ENCODE results near the gene ASTL.

Gene ASTL

DNA sequence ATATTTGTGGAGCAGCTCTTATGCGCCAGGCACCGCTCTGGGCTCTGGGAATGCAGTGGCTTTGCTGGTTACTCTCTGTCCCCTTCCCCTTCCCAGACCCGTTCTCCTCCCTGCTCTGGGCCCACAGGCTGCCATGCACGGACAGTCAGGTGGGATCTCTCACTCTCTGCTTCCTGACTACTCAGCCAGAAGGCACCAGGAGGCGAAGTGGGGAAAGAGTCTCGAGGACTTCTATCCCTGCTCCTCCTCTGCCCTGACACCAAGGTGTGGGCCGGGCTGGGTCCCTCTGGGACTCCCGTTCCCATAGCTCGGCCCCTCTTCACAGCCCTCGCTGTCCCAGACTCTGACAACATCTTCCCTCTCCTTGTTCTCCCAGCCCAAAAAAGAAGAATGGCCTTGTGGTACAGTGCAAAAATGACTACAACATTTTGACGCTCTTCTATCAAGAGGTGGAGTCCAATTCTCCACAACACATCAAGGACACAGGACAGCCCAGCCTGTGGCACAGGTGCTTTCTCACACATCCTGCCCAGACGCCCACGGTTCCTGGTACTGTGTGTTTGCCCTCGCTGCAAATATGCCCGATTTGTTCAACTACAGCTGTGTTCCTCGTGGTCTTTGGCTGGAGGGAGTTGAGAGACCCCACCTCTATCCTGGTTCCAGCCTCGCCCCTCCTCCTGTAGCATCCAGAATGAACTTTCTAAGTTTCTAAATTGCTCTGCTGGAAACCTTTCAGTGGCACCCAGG is 21.0 kb upstream of the ASTL start:
- DNase-seq (ENCODE audit: low spot score): no peak

DNA sequence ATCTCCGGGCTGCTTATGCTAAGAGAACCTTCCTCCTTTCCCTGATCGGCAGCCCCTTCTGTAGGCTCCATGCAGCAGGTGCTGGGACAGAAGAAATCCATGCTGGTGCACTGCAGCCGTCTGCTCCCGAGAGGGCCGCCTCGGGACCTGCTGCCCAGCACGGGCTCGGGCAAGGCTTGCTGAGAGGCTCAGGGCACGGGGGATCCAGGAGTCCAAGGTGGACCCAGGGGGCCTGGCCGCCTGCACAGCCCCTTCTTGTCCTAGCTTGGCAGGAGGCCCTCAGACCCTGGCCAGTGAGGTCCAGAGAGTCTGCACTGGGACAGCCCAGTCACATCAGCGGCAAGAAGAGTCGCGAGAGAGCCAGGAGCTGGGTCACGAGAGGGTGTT is 20.2 kb upstream of the ASTL start:
- DNase-seq (ENCODE audit: low spot score): no peak

DNA sequence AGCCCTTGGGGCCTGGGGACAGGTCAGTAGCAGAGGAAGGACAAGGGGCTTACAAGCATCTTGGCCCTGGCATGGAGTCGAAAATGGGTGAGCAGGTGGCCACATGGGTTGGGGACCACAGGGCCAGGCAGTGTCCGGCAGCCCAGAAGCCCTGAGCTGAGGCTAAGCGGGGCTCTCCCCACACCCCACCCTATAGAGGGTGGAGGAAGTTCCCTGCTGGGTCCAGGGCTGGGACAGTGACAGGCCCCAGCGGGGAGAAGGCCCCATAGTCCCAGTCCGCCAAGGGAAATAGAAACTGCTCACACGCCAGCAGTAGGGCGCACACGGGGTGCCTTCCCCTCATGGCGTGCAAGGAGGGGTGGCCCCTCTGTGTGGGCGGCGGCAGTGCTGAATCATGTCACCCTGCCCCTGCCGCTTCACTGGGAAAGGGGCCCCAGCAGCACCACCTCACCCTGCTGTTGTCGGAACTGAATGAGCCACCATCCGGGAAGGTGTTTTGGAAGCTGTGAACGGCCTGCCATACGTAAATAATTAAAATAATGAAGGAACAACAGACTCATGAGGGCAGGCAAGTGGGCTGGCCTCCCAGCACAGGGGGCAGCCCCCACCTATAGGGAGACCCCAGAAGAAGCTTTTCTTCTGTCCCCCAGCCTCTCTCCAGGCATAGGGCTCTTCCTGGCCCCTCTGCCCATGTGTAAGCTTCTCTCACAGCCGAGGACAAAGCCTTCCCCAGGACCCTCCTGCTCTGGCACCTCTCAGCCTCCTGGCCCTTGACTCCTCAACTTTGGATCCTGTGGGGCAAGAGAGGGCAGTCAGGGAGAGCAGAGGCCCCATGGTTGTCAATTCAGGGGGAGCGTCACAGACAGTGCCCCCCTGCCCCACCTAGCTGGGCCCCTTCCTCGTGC is 19.6 kb upstream of the ASTL start:
- no peak for DNase-seq (ENCODE audit: low spot score)

DNA sequence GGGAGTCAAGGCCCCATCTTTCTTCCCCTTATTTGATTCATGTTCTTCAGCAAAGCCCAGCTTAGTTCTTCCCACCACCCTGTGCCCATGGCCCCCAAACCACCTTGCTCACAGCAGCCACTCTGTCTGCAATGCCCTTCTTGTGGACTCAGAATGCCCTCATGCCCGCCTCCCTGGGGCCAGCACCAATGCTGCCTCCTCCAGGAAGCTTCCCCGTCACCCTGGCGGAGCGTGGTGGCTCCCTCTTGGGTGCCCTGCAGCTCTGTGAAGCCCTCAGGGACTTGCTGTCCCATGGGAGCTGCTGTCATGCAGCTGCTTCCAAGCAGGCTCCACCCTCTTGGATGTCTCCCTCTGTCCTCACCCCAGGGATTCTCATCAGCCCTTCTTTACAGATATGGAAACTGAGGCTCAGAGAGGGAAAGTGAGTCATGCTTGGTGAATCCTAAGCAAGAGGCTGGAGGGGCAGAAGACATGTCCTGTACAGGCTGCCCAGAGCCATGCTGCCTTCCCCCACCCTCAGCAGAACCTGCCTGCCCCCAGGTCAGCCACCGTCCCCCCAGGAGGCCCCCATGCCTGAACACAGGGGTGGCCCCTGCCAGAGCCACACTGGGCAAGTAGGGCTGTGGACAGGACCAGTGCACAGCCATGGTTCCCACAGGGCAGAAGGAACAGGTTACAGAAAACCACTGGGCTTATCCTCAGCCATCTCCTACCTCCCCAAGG is 18.8 kb upstream of the ASTL start:
- DNase-seq (ENCODE audit: low spot score): no peak

DNA sequence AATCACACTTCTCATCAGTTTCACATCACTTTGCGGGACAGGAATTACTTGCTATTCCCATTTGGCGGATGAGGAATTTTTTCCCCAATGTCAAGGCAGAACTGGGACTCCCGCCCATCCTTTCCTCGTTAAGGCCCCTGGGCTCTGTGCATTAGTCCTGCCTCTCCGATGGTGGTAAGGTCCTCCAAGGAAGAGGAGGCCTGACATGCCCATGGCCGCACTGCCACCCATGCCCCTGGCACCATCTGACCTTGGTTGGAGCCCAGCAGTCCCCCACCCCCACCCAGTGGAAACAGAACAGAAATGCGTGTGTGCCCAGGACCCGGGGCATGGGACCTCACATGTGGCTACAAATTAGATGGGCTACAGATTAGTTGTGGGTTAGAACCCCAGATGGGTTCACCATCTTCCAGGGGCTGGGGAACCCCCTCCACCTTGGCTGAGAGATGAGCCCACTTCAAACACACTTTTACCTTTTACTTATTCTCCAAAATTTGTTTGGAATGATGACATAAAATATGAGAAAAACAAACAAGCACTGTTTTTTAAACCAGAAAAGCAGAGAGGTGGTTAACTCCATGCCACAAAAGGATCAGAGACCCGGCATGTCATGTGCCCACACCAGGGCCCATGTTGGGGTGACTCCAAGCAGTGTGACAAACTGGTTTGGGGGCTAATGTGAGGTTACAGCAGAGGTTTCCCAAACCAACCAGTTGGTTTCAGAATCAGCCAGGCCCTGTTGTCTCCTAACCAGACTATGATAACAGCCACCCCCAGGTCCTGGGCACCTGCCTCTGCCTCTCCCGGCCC is 17.9 kb upstream of the ASTL start:
- DNase-seq (ENCODE audit: low spot score): no peak

DNA sequence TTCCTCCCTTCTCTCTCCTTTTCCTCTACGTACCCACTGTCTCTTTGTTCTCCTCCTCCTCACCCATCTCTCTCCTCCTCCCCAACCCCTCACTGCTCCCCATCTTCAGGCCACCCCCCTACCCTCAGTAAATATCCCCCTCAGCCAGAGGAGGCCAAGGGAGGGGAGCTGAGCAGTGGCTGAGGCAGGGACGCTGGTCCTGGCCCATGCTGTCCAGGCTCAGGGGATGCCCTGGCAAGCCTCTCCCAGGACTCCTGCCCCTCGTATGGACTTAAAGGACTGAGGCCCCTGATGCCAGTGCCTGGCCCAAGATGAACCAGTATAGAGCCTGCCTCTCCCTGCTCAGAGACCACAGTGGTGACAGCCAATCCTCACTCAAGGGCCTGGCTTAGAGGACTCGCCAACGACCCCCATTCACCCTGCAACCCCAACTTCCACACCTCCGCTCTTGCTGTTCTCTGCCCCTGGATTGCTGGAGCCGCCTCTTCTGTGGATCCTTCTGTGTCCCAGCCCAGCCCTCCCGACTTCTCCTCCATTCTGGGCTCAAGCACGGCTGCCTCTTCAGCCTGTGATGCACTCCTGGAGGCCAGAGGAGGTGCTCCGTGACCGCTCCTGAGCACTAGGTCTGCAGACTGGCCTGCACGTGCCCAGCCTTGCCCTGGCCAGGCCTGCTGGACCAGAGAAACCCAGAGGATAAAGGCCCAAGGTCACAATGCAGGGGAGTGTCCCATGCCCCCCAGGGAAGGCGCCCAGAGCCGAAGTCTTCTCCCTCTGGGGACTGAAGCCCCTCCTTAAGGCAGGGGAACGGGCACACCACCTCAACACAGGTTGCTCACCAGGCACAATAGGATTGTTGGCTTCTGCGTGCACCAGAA is 16.4 kb upstream of the ASTL start:
- no peak for DNase-seq (ENCODE audit: low spot score)

DNA sequence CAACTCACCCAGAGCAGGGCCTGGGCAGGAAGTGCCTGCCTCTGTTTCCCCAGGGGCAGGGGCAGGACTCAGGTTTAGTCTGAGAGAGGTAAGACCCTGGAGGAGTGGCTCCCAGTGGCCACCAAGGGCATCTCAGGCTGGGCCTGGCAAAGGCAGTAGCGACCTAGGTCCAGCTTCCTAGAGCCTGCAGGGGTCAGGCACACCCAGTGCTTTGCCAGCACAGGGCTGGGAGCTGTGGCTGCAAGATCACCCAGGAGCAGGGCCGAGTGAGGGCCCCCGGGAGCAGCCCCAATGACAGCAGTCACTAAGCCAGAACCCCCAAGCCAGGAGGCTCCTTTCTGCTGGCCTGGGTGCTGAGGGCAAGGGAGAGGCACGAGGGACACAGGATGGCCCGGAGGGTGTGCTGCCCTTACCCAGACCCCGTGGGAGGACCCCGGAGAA is 15.7 kb upstream of the ASTL start:
- DNase-seq (ENCODE audit: low spot score): no peak

DNA sequence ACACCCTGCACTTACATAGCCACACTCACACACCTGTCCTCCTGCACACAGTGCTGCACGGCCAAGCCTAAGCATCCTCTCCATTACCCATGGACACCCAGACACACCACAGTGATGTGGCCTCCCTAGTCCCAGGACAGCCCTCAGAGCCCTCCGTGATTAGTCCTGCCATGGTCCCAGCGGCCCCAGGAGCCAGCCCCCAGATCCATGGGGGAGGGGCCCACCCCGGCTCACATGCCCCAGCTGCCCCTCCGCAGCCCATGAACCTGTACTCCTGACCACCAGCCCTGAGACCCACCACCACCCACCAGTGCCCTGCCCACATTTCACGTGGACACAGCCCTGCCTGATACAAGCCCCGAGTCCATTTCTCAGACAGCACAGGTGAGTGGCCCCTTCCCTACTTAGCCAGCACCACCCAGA is 15.0 kb upstream of the ASTL start:
- no peak for DNase-seq (ENCODE audit: low spot score)

DNA sequence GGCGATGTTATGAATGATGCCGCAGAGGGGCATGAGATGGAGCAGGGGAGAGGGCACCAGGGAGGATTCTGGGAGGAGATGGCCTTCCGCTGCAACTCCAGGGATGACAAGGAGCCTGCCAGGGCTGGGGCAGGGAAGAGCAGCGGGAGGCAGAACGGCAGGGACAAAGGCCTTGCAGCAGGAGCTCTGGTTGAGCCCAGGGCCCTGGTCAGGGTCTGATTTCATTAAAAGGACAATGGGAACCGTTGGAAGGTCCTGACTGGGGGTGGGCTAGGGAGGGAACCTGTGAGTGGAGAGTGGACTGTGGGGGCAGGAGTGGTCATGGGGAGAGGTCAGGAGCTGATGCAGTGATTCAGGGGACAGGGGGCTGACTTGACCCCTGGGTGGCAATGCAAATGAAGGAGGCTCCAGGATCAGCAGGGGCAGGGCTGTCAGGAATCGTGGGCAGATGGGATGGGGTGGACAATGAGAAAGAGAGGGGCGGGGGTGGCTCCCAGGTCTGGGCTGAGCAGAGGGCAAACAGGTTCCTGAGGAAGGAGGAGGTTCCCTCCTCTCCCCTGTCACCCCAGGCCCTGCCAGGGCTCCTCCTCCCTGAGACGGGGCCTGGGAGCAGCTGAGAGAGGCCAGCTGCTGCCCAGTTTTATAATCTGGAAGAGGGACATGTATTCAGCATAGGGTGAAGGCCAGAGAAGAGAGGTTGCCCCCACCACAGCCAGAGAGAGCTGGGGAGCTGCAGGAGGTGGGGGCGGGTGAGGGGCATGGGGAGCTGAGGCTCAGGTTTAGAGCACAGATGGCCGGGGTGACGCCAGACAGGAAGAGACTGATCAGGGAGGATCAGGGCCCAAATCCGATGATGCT is 14.2 kb upstream of the ASTL start:
- DNase-seq (ENCODE audit: low spot score): no peak

DNA sequence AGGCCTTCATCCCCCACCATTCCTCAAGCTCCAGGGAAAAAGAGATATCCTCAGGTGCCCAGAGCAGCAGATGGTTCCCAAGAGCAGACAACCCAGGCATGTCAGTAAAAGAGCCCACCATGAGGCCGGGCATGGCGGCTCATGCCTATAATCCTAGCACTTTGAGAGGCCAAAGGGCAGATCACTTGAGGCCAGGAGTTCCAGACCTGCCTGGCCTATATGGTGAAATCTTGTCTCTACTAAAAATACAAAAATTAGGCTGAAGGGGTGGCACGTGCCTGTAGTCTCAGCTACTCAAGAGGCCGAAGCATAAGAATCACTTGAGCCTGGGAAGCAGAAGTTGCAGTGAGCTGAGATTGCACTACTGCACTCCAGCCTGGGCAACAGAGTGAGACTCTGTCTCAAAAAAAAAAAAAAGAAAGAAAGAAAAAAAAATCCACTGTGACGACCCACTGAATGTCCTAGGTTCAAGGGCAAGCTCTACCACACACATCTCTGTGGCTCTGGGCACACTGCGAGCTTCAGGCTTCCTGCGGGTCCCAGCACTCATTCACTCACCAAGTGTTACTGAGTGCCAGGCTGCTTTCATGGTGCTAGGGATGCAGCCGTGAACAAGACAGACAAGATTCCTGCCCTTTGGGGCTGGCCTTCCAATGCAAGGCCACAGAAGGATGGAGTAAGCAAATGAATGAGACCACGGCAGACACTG is 13.4 kb upstream of the ASTL start:
- no peak for DNase-seq (ENCODE audit: low spot score)

DNA sequence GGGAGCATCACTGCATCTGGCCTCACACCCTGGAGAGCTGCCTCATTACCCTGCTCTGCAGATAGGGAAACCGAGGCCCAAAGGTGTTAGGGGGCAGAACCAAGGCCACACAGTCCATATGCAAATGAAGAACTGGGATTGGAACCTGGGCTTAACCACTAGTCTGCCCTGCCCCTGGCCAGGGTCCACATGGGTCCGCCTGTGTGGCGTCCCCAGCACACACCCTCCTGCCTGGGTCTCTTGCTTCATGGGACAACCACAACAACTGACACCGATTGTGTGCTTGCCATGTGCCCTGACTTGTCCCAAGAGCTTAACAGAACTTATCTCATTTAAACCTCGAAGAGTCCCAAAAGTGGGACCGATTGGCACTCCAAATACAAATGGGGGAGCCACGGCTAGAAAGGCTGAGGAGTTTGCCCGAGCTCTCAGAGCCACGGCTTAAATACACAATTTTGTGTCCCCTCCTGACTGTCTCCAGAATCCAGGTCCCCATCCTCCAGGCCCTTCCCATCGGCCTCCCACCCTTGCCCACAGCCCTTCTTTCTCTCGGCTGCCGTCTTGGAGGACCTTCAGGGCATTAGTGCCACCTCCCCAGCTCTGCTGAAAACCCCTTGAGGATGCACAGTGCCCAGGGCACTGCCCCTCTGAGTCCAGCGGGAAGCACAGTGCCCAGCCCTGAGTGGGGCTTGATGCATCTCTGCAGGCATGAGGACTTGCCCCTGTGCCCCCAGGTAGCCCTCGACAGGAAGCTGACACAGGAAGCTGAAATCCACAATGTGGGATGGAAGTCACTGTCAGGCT is 12.7 kb upstream of the ASTL start:
- no peak for DNase-seq (ENCODE audit: low spot score)

DNA sequence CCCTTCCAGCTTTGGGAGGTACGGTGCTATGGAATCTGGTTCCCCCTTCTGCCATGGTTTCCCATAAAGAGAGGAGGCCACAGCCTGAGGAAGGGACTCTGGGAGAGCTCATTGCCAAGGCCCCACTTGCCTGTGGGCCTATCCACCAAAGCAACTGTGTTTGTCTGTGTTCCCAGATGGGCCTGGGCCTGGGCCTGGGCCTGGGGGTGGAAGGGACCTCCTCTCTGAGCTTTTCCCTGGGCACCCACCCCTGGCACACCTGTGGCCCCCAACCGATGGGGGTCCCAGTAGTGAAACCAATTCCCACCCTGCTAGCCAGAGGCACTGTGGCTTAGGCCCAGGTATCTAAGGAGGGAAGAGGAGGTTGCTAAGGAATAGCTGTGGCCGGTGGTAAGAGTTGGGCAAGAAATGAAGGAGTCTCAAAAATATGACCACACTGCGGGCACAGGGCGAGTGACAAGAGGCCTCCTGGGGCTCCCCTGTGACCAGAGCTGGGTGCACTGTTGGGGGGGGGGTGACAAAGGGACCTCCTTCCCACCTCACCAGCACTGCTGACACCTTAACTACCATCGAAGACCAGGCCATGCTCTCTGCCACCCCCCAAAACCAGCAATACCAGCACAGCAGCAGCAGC is 11.8 kb upstream of the ASTL start:
- no peak for DNase-seq (ENCODE audit: low spot score)

DNA sequence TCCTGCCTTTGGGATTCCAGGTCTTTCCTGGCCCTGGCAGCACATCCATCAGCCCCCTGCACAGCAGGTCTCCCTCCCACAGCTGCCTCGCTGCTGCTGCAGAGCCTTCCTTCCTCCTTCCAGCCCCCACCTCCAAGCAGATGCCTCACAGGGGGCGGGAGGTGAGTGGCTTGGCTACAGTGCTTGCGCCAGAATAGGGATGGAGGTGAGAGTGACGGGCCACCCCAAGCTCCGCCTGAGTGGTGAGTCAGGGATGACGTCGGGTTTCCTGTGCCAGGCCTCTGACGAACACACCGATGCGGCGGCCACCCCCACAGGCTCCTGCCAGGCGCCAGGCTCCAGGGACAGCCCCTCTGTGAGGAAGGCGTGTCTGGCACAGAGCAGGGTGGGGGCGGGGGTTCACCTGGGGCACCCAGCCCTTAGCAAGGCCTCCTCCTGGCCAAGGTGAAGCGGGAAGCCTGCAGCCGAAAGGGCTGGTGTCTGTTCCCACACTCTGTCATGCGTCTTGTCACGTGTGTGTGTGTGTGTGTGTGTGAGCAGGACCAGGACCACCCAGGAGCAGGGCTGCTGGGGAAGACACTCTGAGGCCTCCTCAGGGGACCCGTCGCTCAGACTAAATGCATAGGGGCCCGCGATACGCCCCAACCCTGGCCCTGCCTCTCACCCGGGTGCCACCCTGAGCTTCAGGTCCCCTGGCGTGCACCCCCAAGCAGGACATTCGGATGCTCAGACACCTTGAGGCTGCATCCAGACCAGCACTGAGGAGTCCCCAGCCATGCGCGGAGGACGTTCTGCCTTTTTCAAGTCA is 10.3 kb upstream of the ASTL start:
- no peak for DNase-seq (ENCODE audit: low spot score)

DNA sequence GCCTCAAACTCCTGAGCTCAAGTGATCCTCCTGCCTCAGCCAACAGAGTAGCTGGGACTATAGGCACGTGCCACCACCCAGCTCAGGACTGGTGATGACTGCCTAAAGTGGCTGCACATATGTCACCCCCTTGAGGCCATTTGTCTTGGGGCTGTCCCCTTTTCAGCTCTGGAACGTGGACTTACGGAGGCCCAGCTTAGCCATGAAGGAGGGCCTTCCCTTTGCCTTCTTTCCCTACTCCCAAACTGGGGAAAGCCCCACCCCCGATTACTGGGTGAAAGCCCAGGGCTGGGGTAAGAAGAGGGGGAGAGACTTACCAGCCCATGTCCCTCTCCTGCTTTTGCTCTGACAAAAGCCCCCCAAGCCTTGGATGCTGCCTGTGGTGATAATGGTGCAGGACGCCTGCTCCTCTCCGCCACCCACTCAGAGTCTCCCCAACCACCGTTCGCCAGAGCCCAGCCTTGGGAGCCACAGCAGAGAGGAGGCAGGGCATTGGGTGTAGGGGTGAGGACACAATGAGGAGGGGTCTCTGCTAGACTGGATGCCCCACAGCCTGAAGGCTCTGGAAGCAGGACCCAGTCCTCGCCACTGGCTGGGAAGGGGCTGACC is 9.4 kb upstream of the ASTL start:
- DNase-seq (ENCODE audit: low spot score): no peak

DNA sequence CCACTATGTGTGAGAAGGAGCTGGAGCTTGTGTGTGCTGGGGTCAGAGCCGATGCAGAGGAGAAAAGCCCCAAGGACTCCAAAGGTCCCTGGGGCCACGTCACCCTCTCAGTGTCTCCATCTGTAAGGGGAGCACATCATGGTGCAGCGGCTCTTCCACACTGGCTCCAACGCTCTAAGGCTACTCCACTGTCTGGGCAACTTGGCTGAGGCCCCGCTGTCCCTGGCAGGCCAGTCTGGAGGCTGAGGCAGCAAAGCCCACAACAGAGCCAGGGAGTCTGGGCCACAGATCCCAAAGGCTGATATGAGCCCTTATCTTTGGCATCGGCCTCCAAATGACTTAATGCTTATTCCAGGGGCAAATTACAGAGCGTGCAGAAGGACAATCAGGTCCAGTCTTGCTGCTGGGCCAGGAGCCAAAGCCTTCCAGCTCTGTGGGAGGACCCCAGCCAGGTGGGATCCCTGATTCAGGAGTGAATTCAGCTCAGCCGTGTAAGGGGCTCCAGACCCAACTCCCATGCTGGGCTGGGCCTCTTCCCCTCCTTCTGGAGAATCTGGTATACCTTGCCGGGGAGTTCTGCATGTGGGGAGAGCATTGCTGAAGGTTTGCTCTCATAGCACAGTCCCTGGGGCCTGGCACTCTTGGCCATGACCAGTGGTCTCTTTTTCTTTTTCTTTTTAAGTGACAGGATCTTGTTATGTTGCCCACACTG is 8.7 kb upstream of the ASTL start:
- no peak for DNase-seq (ENCODE audit: low spot score)
